Chondrocyte (in vitro differentiated cells): ENCODE measurements around the gene GRHL3. TPM values are rescaled to one million over a fixed set of nuclear protein-coding genes. Genes with fewer than 3 reads are reported as not detected.

Experiments
- DNase-seq: peaks from one replicate; pipeline ENCODE4 v3.0.0; 2021; ENCODE audit warnings: mixed read lengths, low spot score
- H3K27ac Mint-ChIP-seq: one replicate; pipeline ENCODE4 v1.8.0; 2021; ENCODE audit warnings: mild to moderate bottlenecking, moderate library complexity, mixed read lengths; ENCODE audit not compliant: unreplicated experiment
- H3K27me3 Mint-ChIP-seq: 2 replicates; pipeline ENCODE4 v1.8.0; 2021; ENCODE audit warnings: low read depth, mixed read lengths
- H3K36me3 Mint-ChIP-seq: 2 replicates; pipeline ENCODE4 v1.8.0; 2021; ENCODE audit warnings: low read depth, mixed read lengths
- H3K4me1 Mint-ChIP-seq: 2 replicates; pipeline ENCODE4 v1.8.0; 2021; ENCODE audit warnings: low read depth, mild to moderate bottlenecking, mixed read lengths
- H3K4me3 Mint-ChIP-seq: one replicate; pipeline ENCODE4 v1.8.0; 2021; ENCODE audit warnings: mild to moderate bottlenecking, moderate library complexity, mixed read lengths; ENCODE audit not compliant: unreplicated experiment
- H3K9me3 Mint-ChIP-seq: 2 replicates; pipeline ENCODE4 v1.8.0; 2021; ENCODE audit warnings: low read depth, mixed read lengths
- CTCF ChIP-seq: fragments of 200-600 bp; sonication (generic); IDR thresholded peaks from 2 replicates; pipeline ENCODE4 v1.5.0; 2021; ENCODE audit warnings: antibody characterized with exemption, mild to moderate bottlenecking, moderate library complexity
- total RNA-seq: library from RNA; stranded (reverse); gene quantifications from 3 replicates; pipeline ENCODE4 v1.2.1, GENCODE V29; 2021

The GRHL3 gene
- total RNA-seq, 1 donor from 2014 or later, result 0.07 TPM

GRCh38 chr1:24380508-24380907 lies 61.4 kb downstream of the GRHL3 start:
- no peak for DNase-seq
- Mint-ChIP-seq H3K27me3 (no peaks in the 10 kb centered on the region), H3K4me1 (peaks cover 15% of the 10 kb centered on the region), H3K27ac (no peak overlapping the region), H3K4me3 (no peak overlapping the region), H3K9me3 (no peaks in the 10 kb centered on the region), H3K36me3 (peaks cover 5% of the 10 kb centered on the region)
- TF ChIP-seq CTCF, result no peak

GRCh38 chr1:24381256-24381655 lies 62.1 kb downstream of the GRHL3 start:
- no peak for DNase-seq
- Mint-ChIP-seq H3K4me3 (no peak overlapping the region), H3K36me3 (peaks cover 5% of the 10 kb centered on the region), H3K27ac (no peak overlapping the region), H3K27me3 (no peaks in the 10 kb centered on the region), H3K9me3 (no peaks in the 10 kb centered on the region), H3K4me1 (peaks cover 17% of the 10 kb centered on the region)
- TF ChIP-seq CTCF, result no peak

GRCh38 chr1:24382165-24382577 lies 63.0 kb downstream of the GRHL3 start:
- TF ChIP-seq CTCF, result no peak
- DNase-seq, result no peak
- Mint-ChIP-seq H3K27me3 (no peaks in the 10 kb centered on the region), H3K36me3 (peaks cover 5% of the 10 kb centered on the region), H3K9me3 (no peaks in the 10 kb centered on the region), H3K27ac (no peak overlapping the region), H3K4me1 (peaks cover 21% of the 10 kb centered on the region), H3K4me3 (no peak overlapping the region)

GRCh38 chr1:24383381-24383940 lies 64.3 kb downstream of the GRHL3 start:
- Mint-ChIP-seq H3K4me1 (peaks cover 21% of the 10 kb centered on the region), H3K36me3 (peaks cover 2% of the 10 kb centered on the region), H3K9me3 (no peaks in the 10 kb centered on the region), H3K27ac (no peak overlapping the region), H3K27me3 (no peaks in the 10 kb centered on the region), H3K4me3 (no peak overlapping the region)
- DNase-seq, result no peak
- TF ChIP-seq CTCF, result no peak

GRCh38 chr1:24384251-24385090 lies 65.3 kb downstream of the GRHL3 start:
- Mint-ChIP-seq H3K27me3 (no peaks in the 10 kb centered on the region), H3K9me3 (no peaks in the 10 kb centered on the region), H3K36me3 (peaks cover 2% of the 10 kb centered on the region), H3K4me1 (peaks cover 21% of the 10 kb centered on the region), H3K27ac (peak overlapping the region; percentile 36), H3K4me3 (no peak overlapping the region)
- TF ChIP-seq CTCF, result no peak
- no peak for DNase-seq
